ENCODE measurements around the gene LRRC4C. TPM values are rescaled to one million over a fixed set of nuclear protein-coding genes. Genes with fewer than 3 reads are reported as not detected.
"Not testable (repeated sequence)": the region's sequence is repeated elsewhere in the genome, so short reads cannot be mapped to it uniquely, and the experiment has no call there.

LRRC4C gene
- total RNA-seq, 2 donors from 2014 or later: 0.42 TPM; not detected in 1

- no peak overlapping the region for H3K4me3 ChIP-seq
- no peaks in the 10 kb centered on the region for H3K36me3 ChIP-seq
- no peaks in the 10 kb centered on the region for H3K9me3 ChIP-seq
- no peak overlapping the region for H3K27ac ChIP-seq
- no peak for DNase-seq
- H3K4me1 ChIP-seq: no peaks in the 10 kb centered on the region
- no peak overlapping the region for H3K9ac ChIP-seq (ENCODE audit: low read depth in 2 of 2, low read length in 2 of 2)
- no peak for TF ChIP-seq CTCF (IDR thresholded peaks at IDR 0.05)
- intact Hi-C loops (cut with DNase I): no loop called here
- H3K27me3 ChIP-seq: no peaks in the 10 kb centered on the region
Measured at GRCh38 chr11:40215556-40215955, 1243.9 kb downstream of the LRRC4C start.

GRCh38 chr11:40207416-40207815, 1252.0 kb downstream of the LRRC4C start:
- no peak overlapping the region for H3K27ac ChIP-seq
- H3K9ac ChIP-seq (ENCODE audit: low read depth in 2 of 2, low read length in 2 of 2): no peak overlapping the region
- H3K4me3 ChIP-seq: no peak overlapping the region
- intact Hi-C loops (cut with DNase I): no loop called here
- H3K27me3 ChIP-seq: no peaks in the 10 kb centered on the region
- DNase-seq: no peak
- H3K4me1 ChIP-seq: no peaks in the 10 kb centered on the region
- H3K9me3 ChIP-seq: no peaks in the 10 kb centered on the region
- no peak for TF ChIP-seq CTCF (IDR thresholded peaks at IDR 0.05)
- no peaks in the 10 kb centered on the region for H3K36me3 ChIP-seq

GRCh38 chr11:40204228-40204627, 1255.2 kb downstream of the LRRC4C start:
- no peaks in the 10 kb centered on the region for H3K4me1 ChIP-seq
- intact Hi-C loops (cut with DNase I): no loop called here
- H3K36me3 ChIP-seq: no peaks in the 10 kb centered on the region
- no peak overlapping the region for H3K27ac ChIP-seq
- TF ChIP-seq CTCF (IDR thresholded peaks at IDR 0.05): no peak
- no peak overlapping the region for H3K4me3 ChIP-seq
- DNase-seq: no peak
- no peak overlapping the region for H3K9ac ChIP-seq (ENCODE audit: low read depth in 2 of 2, low read length in 2 of 2)
- H3K9me3 ChIP-seq: no peaks in the 10 kb centered on the region
- H3K27me3 ChIP-seq: no peaks in the 10 kb centered on the region

- intact Hi-C loops (cut with DNase I): no loop called here
- H3K4me3 ChIP-seq: no peak overlapping the region
- no peak for TF ChIP-seq CTCF (IDR thresholded peaks at IDR 0.05)
- H3K27me3 ChIP-seq: no peaks in the 10 kb centered on the region
- no peak overlapping the region for H3K9ac ChIP-seq (ENCODE audit: low read depth in 2 of 2, low read length in 2 of 2)
- H3K36me3 ChIP-seq: no peaks in the 10 kb centered on the region
- no peaks in the 10 kb centered on the region for H3K9me3 ChIP-seq
- H3K4me1 ChIP-seq: no peaks in the 10 kb centered on the region
- DNase-seq: no peak
- no peak overlapping the region for H3K27ac ChIP-seq
Measured at GRCh38 chr11:40203606-40204005, 1255.8 kb downstream of the LRRC4C start.

GRCh38 chr11:40202589-40203270, 1256.7 kb downstream of the LRRC4C start:
- intact Hi-C loops (cut with DNase I): no loop called here
- DNase-seq: no peak
- Histone ChIP-seq H3K9me3 (no peaks in the 10 kb centered on the region), H3K27ac (no peak overlapping the region), H3K4me3 (no peak overlapping the region), H3K36me3 (no peaks in the 10 kb centered on the region), H3K9ac (ENCODE audit: low read depth in 2 of 2, low read length in 2 of 2) (no peak overlapping the region), H3K4me1 (no peaks in the 10 kb centered on the region), H3K27me3 (no peaks in the 10 kb centered on the region)
- TF ChIP-seq CTCF (IDR thresholded peaks at IDR 0.05): no peak

GRCh38 chr11:40192590-40192989, 1266.9 kb downstream of the LRRC4C start:
- H3K9me3 ChIP-seq; H3K27me3 ChIP-seq; H3K9ac ChIP-seq (ENCODE audit: low read depth in 2 of 2, low read length in 2 of 2); H3K36me3 ChIP-seq; intact Hi-C loops (cut with DNase I); H3K4me3 ChIP-seq; H3K4me1 ChIP-seq; H3K27ac ChIP-seq; DNase-seq: not testable (repeated sequence)
